Stimulated activated CD4-positive, alpha-beta T cell treated with anti-CD3 and anti-CD28 coated beads, Interleukin-4, amount 100 ng/mL, for 48 hours (primary cell): ENCODE data around the gene LANCL3.
"Not testable (repeated sequence)": the region's sequence is repeated elsewhere in the genome, so short reads cannot be mapped to it uniquely, and the experiment has no call there.

Experiments used
- DNase-seq, 2 donors: peaks; one replicate each; pipeline ENCODE4 v3.0.0-alpha.2; 2020; ENCODE audit warnings: low read depth in 2 of 2

LANCL3 gene

GRCh38 chrX:37613933-37614332 is 42.5 kb downstream of the LANCL3 start:
- DNase-seq = no peak

GRCh38 chrX:37627602-37628001 is 56.1 kb downstream of the LANCL3 start:
- no peak for DNase-seq

GRCh38 chrX:37638047-37638446 is 66.6 kb downstream of the LANCL3 start:
- DNase-seq = no peak

- no peak for DNase-seq
These were observed 68.7 kb downstream of the LANCL3 start for GRCh38 chrX:37640142-37640541.

GRCh38 chrX:37641859-37642258 is 70.4 kb downstream of the LANCL3 start:
- no peak for DNase-seq

- DNase-seq = no peak
These were observed 73.2 kb downstream of the LANCL3 start for GRCh38 chrX:37644381-37645305.

GRCh38 chrX:37646254-37646653 is 74.8 kb downstream of the LANCL3 start:
- no peak for DNase-seq

GRCh38 chrX:37650879-37651278 is 79.4 kb downstream of the LANCL3 start:
- not testable (repeated sequence) for DNase-seq

GRCh38 chrX:37651921-37652452 is 80.5 kb downstream of the LANCL3 start:
- no peak for DNase-seq

- no peak for DNase-seq
These were observed 81.2 kb downstream of the LANCL3 start for GRCh38 chrX:37652589-37653231.

- DNase-seq = no peak
These were observed 82.1 kb downstream of the LANCL3 start for GRCh38 chrX:37653397-37654085.

- no peak for DNase-seq
These were observed 87.0 kb downstream of the LANCL3 start for GRCh38 chrX:37658343-37659030.

- DNase-seq = no peak
These were observed 87.6 kb downstream of the LANCL3 start for GRCh38 chrX:37659047-37659446.

- no peak for DNase-seq
These were observed 90.7 kb downstream of the LANCL3 start for GRCh38 chrX:37662181-37662580.

- DNase-seq = no peak
These were observed 95.1 kb downstream of the LANCL3 start for GRCh38 chrX:37666516-37666915.

GRCh38 chrX:37667141-37667540 is 95.7 kb downstream of the LANCL3 start:
- no peak for DNase-seq

- no peak for DNase-seq
These were observed 101.1 kb downstream of the LANCL3 start for GRCh38 chrX:37672563-37672962.

- DNase-seq = no peak
These were observed 105.3 kb downstream of the LANCL3 start for GRCh38 chrX:37676811-37677210.

- DNase-seq = no peak
These were observed 105.8 kb downstream of the LANCL3 start for GRCh38 chrX:37677243-37677642.

GRCh38 chrX:37677765-37678164 is 106.3 kb downstream of the LANCL3 start:
- no peak for DNase-seq

GRCh38 chrX:37678574-37678973 is 107.1 kb downstream of the LANCL3 start:
- no peak for DNase-seq

GRCh38 chrX:37679230-37679629 is 107.8 kb downstream of the LANCL3 start:
- DNase-seq = no peak
